Measurements from ENCODE around the gene ENDOD1.

DNA sequence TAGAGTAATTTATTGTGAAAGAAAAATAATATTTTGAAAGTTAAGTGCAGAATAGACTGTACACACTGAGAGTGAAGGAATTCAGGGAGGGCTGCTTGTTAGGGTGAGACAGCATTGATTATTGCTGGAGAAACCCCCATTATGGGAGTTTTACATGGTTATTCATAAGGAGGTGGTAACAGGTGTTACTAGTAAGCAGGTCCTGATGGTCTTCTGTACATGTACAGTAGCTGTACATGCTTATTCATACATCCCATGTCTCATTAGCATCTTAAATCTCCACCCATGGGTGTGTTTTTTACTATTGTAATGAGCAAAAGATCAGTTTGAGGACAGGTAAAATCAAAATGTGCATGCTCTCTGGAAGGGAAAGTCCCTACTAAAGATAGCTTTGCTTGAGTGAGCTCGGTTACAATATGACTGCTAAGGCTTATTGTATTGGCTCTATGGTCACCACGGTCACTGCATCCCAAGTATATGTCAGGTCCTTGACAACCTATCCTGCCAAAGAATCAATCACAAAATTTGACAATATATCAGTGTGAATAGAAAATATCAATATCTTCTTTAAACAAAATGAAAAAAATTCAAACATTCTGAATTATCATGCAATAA, 34.3 kb upstream of the ENDOD1 start:
- TF ChIP-seq, protein P1, sequence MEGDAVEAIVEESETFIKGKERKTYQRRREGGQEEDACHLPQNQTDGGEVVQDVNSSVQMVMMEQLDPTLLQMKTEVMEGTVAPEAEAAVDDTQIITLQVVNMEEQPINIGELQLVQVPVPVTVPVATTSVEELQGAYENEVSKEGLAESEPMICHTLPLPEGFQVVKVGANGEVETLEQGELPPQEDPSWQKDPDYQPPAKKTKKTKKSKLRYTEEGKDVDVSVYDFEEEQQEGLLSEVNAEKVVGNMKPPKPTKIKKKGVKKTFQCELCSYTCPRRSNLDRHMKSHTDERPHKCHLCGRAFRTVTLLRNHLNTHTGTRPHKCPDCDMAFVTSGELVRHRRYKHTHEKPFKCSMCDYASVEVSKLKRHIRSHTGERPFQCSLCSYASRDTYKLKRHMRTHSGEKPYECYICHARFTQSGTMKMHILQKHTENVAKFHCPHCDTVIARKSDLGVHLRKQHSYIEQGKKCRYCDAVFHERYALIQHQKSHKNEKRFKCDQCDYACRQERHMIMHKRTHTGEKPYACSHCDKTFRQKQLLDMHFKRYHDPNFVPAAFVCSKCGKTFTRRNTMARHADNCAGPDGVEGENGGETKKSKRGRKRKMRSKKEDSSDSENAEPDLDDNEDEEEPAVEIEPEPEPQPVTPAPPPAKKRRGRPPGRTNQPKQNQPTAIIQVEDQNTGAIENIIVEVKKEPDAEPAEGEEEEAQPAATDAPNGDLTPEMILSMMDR (IDR thresholded peaks at IDR 0.05) = no peak
- TF ChIP-seq, protein P2, sequence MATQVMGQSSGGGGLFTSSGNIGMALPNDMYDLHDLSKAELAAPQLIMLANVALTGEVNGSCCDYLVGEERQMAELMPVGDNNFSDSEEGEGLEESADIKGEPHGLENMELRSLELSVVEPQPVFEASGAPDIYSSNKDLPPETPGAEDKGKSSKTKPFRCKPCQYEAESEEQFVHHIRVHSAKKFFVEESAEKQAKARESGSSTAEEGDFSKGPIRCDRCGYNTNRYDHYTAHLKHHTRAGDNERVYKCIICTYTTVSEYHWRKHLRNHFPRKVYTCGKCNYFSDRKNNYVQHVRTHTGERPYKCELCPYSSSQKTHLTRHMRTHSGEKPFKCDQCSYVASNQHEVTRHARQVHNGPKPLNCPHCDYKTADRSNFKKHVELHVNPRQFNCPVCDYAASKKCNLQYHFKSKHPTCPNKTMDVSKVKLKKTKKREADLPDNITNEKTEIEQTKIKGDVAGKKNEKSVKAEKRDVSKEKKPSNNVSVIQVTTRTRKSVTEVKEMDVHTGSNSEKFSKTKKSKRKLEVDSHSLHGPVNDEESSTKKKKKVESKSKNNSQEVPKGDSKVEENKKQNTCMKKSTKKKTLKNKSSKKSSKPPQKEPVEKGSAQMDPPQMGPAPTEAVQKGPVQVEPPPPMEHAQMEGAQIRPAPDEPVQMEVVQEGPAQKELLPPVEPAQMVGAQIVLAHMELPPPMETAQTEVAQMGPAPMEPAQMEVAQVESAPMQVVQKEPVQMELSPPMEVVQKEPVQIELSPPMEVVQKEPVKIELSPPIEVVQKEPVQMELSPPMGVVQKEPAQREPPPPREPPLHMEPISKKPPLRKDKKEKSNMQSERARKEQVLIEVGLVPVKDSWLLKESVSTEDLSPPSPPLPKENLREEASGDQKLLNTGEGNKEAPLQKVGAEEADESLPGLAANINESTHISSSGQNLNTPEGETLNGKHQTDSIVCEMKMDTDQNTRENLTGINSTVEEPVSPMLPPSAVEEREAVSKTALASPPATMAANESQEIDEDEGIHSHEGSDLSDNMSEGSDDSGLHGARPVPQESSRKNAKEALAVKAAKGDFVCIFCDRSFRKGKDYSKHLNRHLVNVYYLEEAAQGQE (IDR thresholded peaks at IDR 0.05; ENCODE audit: insufficient read depth in 1 of 2, low read depth in 2 of 2, low read length in 1 of 2) = no peak
- no peak for TF ChIP-seq TCF7L2 (IDR thresholded peaks at IDR 0.05; ENCODE audit: low read depth, low read length)
- no peak for TF ChIP-seq POLR2AphosphoS5 (IDR thresholded peaks at IDR 0.05; ENCODE audit: low read depth, low read length)
